GM21360 (cell line): ENCODE results near the gene TMCC1.
"Not testable (repeated sequence)": the region's sequence is repeated elsewhere in the genome, so short reads cannot be mapped to it uniquely, and the experiment has no call there.

Experiments used
- ATAC-seq: cut with Tn5 transposase; IDR thresholded peaks from one replicate; pipeline ENCODE4 v1.9.1; 2021; ENCODE audit warnings: mild to moderate bottlenecking, moderate library complexity; ENCODE audit not compliant: unreplicated experiment

The TMCC1 gene

GRCh38 chr3:129614927-129615363, 278.6 kb downstream of the TMCC1 start:
- ATAC-seq: no peak

DNA sequence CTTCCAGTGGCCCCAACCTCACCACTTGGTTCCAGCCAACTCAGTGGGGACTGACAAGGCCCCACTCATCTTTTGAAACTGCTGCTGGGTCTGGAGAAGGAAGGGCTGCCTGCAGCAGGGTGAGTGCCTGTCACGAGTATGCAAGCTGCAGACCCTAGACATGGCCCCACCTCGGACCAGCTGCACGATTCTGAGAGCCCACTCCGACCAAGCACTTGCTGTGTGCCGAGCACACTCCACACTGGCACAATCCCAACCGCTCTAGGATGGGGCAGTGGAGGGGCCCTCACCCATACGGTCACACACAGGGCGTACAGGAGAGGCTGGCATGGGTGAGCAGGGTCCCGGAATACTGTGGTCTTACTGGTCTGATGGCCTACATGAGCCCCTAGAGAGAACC, 279.1 kb downstream of the TMCC1 start:
- no peak for ATAC-seq

GRCh38 chr3:129613367-129613740, 280.2 kb downstream of the TMCC1 start:
- ATAC-seq: no peak

DNA sequence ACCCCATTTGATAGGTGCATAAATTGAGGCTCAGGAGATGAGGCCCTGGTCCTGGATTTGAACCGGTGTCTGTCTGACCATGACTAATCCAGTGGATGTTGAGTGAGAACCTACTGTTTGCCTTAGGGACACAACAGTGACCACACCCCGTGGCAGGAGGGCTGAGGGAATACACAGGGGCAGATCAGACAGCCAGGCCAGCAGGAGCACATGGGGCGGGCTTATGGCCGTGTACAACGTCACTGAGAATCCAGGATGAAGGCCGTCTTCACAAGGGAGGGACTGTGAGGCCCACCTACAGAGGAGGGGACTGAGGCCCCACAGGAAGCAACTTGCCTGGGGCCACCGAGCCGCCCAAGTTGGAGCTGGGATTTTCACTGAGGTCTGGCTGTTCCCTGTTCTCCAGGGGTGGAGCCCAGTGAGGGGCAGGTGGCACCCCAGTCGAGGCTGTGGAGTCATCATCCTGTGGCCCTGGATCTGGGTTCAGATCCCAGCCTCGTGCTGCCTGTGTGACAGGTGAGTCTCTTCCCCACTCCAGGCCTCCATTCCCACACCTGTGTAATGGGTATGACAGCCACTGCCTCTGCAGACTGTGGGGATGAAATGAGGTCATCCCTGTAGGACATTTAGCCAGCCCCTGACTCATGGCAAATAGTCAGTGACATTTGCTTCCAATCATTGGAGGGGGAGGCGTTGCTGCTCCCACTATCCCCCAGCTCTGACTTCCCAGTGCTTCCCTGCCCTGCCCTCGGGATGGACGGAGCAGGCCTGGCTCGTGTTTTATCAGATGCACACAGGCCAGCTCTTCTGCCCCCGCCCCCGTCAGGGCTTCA, 280.8 kb downstream of the TMCC1 start:
- ATAC-seq: no peak

DNA sequence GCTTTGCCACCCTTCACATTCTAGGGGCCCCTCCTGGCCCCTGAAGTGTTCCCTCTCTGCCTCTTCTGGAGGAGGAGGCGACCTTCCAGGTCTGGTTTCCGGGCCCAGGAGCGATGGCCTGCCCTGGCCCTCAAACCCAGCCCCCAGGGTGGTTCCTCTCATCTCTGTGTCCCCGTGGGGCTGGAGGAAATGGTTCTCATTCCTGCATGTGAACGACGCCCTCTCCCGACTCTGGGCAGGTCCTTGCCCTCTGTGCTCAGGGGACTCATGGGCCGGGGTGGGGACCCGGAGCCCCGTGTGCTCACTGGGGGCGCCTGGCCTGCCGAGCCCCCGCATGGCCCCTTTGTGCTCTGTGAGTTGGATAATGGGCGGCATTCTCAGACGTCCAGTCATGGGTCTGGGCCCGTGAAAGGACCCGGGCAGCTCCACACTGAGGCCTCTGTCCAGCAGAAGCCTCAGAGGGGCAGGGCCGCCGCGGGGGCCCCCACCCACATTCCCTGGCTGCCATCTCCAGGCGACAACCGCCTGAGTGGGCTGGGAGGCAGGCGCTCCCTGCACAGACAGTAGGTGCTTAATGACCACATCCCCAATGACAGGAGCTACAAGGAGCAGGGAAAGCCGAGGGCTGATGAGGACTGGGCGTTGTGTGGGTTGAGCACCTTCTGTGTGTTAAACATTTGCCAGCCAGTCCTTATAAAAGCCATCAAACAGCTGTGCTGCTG, 281.5 kb downstream of the TMCC1 start:
- no peak for ATAC-seq

DNA sequence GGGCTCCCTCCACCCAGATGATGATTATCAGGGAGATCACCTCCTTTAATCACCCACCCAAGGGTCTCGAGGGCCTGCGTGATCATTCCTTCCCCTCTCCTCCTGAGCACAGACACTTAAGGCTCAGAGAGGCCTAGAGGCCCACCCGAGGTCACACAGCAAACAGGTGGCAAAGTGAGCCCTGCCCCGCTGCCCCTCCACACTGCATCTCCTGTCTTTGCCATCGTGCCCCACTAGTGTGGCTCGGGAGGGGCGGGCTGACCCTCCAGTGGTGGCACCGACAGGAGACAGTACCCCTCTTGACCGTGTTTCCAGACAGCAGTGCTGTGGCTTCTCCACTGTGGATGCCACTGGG, 282.1 kb downstream of the TMCC1 start:
- ATAC-seq: no peak

DNA sequence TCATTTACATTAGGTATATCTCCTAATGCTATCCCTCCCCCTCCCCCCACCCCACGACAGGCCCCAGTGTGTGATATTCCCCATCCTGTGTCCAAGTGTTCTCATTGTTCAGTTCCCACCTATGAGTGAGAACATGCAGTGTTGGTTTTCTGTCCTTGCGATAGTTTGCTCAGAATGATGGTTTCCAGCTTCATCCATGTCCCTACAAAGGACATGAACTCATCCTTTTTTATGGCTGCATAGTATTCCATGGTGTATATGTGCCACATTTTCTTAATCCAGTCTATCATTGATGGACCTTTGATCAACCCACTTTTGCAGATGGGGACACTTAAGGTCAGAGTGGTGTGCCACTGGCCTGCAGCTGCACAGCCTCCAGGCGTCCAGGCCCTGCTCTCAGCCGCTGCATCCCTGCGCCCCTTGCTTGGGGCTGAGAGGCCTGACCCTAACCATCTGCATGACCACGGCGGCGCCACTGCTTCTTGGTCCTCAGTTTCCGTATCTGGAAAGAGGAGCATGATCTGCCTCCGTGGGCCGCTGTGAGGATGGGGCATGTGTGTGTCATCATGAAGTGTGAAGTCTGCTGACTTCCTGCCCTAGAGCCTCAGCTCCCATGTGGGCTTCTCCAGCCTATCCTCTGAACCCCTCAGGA, 282.6 kb downstream of the TMCC1 start:
- not testable (repeated sequence) for ATAC-seq

DNA sequence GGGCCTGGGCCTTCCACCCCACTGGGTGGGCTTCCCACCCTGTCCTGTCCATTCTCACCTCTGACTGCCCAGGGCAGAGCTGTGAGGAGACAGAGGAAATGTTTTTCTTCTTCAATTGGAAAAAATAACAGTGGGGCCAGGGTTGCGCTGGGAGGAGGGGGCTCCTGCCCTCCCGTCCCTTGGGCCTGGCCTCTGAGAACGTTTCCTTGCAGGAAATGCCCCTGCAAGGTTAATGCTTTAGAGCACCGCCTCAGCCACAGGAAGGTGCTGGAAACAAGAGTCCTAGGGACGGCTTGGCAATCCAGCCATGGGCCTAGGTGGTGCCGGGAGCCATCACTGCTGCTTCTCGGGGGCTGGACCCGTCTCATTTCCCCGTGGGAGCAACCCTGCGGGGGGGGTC, 283.2 kb downstream of the TMCC1 start:
- ATAC-seq: no peak

- ATAC-seq: no peak
These were observed 283.8 kb downstream of the TMCC1 start for GRCh38 chr3:129609591-129610182.

- no peak for ATAC-seq
These were observed 284.4 kb downstream of the TMCC1 start for GRCh38 chr3:129608936-129609590.

GRCh38 chr3:129608087-129608935, 285.2 kb downstream of the TMCC1 start:
- ATAC-seq: no peak

- ATAC-seq: no peak
These were observed 286.0 kb downstream of the TMCC1 start for GRCh38 chr3:129607391-129608068.

DNA sequence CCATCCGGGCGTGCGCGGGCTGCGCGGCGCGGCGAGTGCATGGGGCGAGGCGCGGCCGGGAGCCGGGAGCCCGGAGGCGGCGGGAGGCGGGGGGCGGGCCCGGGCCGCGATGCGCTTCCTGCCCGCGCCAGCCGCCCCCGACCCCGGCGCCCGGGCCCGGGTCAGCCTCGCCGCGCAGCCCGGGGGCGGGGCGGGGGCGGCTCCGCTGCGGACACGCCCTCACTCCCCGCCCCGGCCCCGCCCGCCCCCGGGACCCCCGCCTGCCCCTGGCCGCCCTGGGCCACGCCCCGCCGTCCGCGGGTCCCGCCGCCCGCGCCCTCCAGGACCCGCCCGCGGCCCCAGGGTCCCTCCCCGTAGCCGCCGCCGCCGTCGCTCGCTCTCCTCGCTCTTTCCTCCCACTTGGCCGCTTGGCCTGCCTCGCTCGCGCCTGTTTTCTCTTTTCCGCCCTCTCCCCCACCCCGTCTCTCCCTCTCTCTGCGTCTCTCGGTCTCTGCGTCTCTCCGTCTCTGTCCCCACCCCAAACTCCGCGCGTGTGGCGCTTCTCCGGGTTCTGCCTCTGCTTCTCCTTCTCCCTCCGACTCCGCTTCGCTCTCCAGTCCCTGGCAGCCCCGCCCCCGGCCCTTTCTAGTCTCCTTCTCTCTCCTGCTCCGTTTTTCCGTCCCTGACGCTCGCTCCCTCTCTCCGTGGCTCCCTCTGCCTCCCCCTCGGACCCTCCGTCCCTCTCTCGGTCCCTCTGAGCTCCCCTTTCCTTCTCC, 286.7 kb downstream of the TMCC1 start, which contains the start of gene PLXND1:
TSS of gene PLXND1 (minus strand) at position 41 of the 755 bp plus-strand sequence. CDS start at position 4, 37 bp downstream.
- no peak for ATAC-seq

DNA sequence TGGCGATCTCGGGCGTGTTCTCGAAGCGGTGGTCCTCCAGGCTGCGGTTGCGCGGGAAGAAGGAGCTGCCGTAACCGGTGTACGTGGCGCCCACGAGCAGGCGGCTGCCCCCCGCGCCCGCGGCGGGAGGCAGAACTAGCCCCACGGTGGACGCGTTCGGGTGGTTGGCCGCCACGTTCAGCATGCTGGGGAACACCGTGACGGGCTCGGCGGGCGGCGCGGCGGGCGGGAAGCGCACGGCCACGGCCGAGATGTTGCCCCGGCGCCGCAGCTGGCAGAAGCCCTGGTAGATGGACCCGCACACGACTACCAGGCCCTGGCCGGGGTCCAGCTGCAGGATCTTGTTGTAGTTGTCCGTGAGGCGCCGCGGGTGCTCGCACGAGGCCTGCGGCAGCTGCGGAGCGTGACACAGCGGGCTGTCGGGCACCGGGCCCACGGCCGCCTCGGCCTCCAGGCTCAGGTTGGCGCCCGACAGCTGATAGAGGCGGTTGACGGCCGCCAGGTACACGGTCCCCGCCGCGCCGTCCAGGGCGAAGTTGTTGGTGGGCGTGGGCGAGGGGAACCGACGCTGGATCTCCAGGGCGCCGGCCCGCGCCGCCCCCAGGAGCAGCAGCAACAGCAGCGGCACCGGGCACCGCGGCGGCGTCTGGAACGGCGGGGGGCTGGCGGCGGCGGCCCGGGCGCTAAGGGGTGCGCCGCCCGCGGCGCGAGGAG, 287.4 kb downstream of the TMCC1 start:
- no peak for ATAC-seq

- ATAC-seq: no peak
These were observed 288.1 kb downstream of the TMCC1 start for GRCh38 chr3:129605203-129605921.

DNA sequence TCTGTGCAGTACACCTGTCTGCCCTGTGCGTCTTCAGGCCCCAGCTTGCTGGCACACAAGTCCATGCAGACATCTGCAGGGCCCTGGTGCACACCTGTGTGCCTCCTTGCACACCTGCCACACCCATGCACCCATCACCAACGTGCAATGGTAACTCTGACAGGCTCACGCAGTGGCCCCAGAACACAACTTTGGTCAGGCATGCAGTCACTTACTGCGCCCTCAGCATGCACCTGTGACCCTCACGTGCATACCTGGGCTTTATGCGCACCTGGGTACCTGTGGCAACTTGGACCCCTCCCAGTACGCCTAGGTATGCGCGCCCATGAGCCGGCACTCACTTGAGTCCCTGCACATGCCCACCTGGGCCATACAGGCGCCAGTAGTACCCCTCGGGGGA, 288.7 kb downstream of the TMCC1 start:
- no peak for ATAC-seq

GRCh38 chr3:129603991-129604749, 289.3 kb downstream of the TMCC1 start:
- ATAC-seq: no peak
